ENCODE measurements around the gene MRPS18A. TPM values are rescaled to one million over a fixed set of nuclear protein-coding genes. Genes with fewer than 3 reads are reported as not detected.

MRPS18A gene
- total and polyA plus RNA-seq, 9 of the 15 experiments (the other 6 are each of a cell fraction or from before 2014, with no cell fraction given) = 87.5 to 243 (median 125) TPM

DNA sequence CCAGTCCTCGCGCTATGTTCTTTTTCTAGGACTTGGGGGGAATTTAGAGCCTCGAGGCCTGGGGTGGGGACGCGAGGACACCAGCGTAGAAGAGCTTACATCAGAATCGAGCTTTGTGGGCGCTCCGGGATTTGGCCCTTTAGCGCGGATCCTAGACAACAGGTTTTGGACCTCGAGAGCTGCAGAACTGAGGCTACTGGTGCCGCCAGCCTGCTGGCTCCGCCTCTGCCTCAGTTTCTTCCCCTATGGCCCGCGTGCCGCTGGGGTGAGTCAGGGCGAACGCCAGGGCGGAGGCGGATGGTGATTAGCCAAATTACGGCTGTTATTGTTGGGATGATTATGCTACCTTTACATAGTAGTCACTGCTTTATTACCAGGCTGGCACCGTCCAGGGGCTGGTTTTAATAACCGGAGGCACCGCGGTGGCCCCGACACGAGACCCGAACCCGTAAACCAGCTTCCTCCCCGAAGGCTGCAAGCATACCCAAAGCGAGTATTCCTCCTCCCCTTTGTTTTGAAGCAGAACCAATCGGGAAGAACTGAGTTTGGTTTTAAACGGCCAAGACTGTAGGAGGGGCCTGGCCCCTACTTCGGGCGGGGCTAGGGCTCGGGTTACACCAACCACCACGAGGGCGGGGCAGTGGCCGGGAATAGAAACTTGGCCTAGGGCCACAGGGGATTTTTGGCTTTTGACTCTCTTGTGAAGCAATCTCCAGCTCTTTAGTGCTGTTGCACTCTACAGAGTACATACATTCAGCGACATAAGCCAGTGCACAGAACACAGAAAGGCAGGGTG, 57.9 kb downstream of the MRPS18A start (continued):
- no peak for TF ChIP-seq ZFP1 (CRISPR knock-in tag; IDR thresholded peaks at IDR 0.05)
- TF ChIP-seq, protein P1, sequence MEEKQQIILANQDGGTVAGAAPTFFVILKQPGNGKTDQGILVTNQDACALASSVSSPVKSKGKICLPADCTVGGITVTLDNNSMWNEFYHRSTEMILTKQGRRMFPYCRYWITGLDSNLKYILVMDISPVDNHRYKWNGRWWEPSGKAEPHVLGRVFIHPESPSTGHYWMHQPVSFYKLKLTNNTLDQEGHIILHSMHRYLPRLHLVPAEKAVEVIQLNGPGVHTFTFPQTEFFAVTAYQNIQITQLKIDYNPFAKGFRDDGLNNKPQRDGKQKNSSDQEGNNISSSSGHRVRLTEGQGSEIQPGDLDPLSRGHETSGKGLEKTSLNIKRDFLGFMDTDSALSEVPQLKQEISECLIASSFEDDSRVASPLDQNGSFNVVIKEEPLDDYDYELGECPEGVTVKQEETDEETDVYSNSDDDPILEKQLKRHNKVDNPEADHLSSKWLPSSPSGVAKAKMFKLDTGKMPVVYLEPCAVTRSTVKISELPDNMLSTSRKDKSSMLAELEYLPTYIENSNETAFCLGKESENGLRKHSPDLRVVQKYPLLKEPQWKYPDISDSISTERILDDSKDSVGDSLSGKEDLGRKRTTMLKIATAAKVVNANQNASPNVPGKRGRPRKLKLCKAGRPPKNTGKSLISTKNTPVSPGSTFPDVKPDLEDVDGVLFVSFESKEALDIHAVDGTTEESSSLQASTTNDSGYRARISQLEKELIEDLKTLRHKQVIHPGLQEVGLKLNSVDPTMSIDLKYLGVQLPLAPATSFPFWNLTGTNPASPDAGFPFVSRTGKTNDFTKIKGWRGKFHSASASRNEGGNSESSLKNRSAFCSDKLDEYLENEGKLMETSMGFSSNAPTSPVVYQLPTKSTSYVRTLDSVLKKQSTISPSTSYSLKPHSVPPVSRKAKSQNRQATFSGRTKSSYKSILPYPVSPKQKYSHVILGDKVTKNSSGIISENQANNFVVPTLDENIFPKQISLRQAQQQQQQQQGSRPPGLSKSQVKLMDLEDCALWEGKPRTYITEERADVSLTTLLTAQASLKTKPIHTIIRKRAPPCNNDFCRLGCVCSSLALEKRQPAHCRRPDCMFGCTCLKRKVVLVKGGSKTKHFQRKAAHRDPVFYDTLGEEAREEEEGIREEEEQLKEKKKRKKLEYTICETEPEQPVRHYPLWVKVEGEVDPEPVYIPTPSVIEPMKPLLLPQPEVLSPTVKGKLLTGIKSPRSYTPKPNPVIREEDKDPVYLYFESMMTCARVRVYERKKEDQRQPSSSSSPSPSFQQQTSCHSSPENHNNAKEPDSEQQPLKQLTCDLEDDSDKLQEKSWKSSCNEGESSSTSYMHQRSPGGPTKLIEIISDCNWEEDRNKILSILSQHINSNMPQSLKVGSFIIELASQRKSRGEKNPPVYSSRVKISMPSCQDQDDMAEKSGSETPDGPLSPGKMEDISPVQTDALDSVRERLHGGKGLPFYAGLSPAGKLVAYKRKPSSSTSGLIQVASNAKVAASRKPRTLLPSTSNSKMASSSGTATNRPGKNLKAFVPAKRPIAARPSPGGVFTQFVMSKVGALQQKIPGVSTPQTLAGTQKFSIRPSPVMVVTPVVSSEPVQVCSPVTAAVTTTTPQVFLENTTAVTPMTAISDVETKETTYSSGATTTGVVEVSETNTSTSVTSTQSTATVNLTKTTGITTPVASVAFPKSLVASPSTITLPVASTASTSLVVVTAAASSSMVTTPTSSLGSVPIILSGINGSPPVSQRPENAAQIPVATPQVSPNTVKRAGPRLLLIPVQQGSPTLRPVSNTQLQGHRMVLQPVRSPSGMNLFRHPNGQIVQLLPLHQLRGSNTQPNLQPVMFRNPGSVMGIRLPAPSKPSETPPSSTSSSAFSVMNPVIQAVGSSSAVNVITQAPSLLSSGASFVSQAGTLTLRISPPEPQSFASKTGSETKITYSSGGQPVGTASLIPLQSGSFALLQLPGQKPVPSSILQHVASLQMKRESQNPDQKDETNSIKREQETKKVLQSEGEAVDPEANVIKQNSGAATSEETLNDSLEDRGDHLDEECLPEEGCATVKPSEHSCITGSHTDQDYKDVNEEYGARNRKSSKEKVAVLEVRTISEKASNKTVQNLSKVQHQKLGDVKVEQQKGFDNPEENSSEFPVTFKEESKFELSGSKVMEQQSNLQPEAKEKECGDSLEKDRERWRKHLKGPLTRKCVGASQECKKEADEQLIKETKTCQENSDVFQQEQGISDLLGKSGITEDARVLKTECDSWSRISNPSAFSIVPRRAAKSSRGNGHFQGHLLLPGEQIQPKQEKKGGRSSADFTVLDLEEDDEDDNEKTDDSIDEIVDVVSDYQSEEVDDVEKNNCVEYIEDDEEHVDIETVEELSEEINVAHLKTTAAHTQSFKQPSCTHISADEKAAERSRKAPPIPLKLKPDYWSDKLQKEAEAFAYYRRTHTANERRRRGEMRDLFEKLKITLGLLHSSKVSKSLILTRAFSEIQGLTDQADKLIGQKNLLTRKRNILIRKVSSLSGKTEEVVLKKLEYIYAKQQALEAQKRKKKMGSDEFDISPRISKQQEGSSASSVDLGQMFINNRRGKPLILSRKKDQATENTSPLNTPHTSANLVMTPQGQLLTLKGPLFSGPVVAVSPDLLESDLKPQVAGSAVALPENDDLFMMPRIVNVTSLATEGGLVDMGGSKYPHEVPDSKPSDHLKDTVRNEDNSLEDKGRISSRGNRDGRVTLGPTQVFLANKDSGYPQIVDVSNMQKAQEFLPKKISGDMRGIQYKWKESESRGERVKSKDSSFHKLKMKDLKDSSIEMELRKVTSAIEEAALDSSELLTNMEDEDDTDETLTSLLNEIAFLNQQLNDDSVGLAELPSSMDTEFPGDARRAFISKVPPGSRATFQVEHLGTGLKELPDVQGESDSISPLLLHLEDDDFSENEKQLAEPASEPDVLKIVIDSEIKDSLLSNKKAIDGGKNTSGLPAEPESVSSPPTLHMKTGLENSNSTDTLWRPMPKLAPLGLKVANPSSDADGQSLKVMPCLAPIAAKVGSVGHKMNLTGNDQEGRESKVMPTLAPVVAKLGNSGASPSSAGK (IDR thresholded peaks at IDR 0.05) = no peak
- TF ChIP-seq, protein P2, sequence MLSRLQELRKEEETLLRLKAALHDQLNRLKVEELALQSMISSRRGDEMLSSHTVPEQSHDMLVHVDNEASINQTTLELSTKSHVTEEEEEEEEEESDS (CRISPR knock-in tag; IDR thresholded peaks at IDR 0.05) = no peak
- peak; percentile 27; the same call in 1 of the 2 replicates for TF ChIP-seq ZNF589 (CRISPR knock-in tag; IDR thresholded peaks at IDR 0.05; ENCODE audit: low read depth)
- TF ChIP-seq, protein P3, sequence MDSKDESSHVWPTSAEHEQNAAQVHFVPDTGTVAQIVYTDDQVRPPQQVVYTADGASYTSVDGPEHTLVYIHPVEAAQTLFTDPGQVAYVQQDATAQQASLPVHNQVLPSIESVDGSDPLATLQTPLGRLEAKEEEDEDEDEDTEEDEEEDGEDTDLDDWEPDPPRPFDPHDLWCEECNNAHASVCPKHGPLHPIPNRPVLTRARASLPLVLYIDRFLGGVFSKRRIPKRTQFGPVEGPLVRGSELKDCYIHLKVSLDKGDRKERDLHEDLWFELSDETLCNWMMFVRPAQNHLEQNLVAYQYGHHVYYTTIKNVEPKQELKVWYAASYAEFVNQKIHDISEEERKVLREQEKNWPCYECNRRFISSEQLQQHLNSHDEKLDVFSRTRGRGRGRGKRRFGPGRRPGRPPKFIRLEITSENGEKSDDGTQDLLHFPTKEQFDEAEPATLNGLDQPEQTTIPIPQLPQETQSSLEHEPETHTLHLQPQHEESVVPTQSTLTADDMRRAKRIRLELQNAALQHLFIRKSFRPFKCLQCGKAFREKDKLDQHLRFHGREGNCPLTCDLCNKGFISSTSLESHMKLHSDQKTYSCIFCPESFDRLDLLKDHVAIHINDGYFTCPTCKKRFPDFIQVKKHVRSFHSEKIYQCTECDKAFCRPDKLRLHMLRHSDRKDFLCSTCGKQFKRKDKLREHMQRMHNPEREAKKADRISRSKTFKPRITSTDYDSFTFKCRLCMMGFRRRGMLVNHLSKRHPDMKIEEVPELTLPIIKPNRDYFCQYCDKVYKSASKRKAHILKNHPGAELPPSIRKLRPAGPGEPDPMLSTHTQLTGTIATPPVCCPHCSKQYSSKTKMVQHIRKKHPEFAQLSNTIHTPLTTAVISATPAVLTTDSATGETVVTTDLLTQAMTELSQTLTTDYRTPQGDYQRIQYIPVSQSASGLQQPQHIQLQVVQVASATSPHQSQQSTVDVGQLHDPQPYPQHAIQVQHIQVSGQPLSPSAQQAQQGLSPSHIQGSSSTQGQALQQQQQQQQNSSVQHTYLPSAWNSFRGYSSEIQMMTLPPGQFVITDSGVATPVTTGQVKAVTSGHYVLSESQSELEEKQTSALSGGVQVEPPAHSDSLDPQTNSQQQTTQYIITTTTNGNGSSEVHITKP (IDR thresholded peaks at IDR 0.05; ENCODE audit: partially characterized antibody) = peak; percentile 83
- TF ChIP-seq SRSF1 (IDR thresholded peaks at IDR 0.05; ENCODE audit: low read depth, low read length) = no peak
- no peak for TF ChIP-seq BCL6 (CRISPR knock-in tag; IDR thresholded peaks at IDR 0.05)
- no peak for TF ChIP-seq ZNF76 (CRISPR knock-in tag; IDR thresholded peaks at IDR 0.05; ENCODE audit: borderline replicate concordance)
- TF ChIP-seq ZBTB7A (IDR thresholded peaks at IDR 0.05; ENCODE audit: borderline replicate concordance, control insufficient read depth, low read depth, low read length) = peak; percentile 80
- TF ChIP-seq ZBTB17 (CRISPR knock-in tag; IDR thresholded peaks at IDR 0.05) = peak; percentile 87
- TF ChIP-seq ZBTB1 (CRISPR knock-in tag; IDR thresholded peaks at IDR 0.05; ENCODE audit: borderline replicate concordance, low read depth) = no peak; the same call in none of the 2 replicates
- TF ChIP-seq LARP7 (IDR thresholded peaks at IDR 0.05) = peak; percentile 15; the same call in 1 of the 2 replicates
